ENCODE measurements around the gene AKR7A3.

AKR7A3 gene

DNA sequence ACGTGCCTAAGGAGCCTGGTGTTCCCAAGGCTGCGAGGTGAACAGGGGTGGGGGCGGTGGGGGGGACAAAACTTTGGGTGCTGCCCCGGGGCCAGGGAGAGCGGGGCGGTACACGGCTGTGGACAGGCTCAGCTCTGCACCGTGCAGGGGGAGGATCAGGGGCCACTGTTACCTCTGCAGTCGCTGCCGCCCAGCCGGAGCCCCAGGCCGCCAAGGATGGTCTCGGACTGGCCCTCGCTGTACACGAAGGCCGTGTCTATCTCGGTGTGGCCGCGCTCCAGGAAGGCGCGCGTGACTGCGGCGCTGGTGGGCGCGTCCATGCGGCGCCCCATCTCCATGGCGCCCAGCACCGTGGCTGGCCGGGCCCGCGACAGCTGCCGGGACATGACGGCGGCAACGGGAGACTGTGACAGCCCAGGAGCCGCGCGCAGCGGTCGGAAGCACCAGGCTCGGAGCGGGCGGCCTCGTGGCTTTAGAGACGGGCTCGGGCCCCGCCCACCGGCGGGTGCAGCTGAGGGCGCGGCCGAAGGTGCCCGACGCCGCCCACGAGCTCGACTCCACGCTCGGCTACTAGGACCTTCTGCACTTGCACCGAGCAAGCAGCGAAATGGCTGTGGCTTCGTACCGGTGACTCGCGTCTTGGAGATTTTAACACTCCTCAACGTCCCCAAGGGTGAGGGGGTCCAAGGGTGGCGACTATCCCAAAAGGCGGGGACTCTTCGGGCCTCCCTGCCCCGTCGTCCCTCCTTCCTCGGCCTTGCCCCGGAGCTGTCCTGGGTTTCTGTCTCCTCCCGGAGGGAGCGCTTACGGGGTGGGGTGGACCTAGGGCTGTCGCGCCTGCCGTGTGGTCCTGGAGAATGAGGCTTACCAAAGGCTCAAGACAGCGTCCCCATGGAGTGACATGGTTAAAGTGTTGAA lies at the start of gene AKR7A3:
AKR7A3 (minus strand) TSS at position 447 of the 918 bp plus-strand sequence; CDS start at position 386, 61 bp downstream.
- DNase-seq (ENCODE audit: low spot score) = peak; percentile 58

DNA sequence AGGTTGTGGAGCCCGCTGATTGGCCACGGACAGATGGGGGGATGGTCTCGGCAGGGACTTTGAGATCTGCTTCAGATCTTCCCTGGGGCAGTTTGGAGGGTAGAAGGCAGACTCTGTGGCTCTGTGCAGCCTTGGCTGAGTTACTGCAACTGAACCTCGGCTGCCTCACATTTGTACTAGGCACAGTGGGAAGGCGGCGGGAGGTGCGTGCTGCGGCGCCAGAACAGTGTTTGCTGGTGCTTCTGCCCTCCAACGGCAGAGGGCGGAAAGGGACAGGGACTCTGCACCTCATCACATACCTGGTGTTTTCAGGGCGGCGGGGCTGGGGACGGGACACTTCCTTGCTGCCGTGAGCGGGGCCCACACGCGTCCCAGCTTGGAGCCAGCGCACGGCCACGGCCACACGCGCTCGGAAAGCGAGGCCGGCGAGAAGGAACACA lies 49.8 kb upstream of the AKR7A3 start:
- no peak for DNase-seq (ENCODE audit: low spot score)

DNA sequence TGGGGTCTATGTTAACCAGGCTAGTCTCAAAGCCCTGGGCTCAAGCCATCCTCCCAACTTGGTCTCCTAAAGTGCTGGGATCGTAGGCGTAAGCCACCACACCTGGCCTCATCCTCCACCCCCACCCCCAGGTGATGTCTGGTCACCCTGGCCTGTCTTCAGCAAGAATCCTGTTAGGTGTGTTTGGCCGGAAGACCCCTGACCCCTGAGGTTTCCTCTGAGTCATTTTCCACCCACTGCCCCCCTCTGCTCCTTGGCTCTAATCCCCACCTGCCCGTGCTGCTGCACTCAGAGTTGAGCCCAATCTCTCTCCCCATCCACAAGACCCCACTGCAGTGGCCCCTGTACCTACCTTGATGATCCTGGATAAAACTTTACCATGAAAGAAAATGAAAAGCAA lies 48.7 kb upstream of the AKR7A3 start:
- no peak for DNase-seq (ENCODE audit: low spot score)

DNA sequence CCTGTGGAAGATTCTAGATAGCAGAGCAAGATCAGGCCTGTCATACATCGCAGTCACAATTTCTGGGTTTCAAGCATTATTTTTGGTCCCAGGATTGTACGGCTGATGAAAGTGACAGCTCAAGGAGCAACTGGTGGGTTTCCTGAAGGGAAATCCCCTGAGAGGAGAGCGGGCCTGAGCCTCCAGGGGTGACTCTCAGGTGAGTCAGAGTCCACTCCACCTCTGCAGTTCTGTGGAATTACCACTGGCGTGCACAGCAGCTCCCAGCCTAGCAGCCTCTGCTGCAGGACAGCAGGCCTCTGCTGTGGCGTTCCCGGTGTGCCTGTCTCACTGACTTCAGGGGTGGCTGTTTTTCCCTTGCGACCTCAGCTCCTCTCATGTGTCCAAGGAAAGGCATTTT lies 48.0 kb upstream of the AKR7A3 start:
- DNase-seq (ENCODE audit: low spot score) = peak; percentile 10

DNA sequence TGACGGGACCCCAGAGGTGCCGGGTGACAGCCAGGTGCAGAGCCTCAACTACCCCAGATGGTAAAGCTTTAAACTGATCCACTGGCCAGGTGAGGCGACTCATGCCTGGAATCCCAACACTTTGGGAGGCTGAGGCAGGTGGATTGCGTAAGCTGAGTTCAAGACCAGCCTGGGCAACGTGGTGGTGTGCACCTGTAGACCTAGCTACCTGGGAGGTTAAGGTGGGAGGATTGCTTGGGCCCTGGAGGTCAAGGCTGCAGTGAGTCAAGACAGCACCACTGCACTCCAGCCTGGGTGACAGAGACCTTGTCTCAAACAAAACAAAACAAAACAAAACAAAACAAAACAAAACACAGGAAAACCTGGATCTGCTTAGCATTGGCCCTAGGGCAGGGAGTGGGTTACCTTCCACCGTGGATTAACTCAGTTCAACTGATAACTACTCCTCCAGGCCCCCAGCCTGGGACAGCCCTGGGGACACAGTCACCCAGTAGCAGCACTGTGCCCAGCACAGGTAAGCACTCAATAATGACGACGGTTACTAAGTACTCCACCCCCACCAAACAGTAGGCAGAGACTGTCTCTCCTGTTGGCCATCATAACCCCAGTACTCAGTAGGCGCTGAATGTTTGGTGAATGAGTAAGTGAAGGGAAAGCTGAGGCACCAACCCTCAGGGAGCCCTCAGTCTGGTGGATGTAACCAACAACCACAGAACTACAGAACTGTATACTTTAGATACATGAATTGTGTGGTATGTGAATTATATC lies 45.2 kb upstream of the AKR7A3 start:
- no peak for DNase-seq (ENCODE audit: low spot score)

DNA sequence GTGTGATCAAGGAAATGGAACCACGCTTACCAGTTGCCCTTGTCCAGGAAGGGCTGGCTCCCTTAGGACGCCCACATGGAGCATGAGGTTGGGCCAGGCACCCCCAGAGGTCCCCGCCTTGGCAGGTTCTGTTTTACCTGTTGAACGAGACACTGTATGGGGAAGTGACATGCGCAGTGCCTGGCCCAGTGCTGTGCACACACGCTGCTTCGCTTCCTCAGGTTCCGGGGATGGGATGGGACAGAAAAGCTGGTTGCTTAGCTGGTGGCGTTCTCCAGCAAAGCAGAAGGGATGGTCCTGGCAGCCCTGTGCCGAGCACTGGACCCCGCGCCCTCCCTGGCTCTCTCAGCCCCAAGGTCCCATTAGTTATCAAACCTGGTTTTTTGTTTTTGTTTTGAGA lies 44.3 kb upstream of the AKR7A3 start:
- no peak for DNase-seq (ENCODE audit: low spot score)

DNA sequence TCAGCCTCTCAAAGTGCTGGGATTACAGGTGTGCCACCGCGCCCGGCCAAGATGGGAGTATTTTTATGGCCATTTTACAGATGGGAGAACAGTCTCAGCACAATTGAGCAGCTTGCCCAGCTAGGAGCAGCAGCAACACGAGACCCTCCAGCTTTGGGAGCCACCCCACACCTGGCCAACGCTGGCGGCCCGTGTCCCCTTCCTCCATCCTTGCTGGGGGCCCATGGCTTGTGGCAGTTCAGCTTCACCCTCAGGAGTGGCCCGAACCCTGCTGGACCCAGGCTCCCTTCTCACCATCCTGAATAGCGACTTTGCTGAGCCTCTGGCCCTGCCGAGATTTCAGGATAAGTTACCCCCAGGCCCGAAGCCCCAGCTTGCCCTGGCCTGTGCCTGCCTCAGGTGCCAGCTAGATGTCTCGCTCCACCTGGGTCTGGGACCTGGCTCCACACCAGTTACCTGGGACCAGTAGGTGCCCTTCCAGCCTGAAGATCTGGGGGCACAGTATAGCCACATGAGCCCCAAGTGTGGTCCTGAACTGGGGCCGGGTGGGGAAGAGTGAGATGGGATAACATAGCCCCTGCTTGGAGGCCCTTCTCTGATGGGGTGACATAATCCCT lies 42.8 kb upstream of the AKR7A3 start:
- DNase-seq (ENCODE audit: low spot score) = no peak

DNA sequence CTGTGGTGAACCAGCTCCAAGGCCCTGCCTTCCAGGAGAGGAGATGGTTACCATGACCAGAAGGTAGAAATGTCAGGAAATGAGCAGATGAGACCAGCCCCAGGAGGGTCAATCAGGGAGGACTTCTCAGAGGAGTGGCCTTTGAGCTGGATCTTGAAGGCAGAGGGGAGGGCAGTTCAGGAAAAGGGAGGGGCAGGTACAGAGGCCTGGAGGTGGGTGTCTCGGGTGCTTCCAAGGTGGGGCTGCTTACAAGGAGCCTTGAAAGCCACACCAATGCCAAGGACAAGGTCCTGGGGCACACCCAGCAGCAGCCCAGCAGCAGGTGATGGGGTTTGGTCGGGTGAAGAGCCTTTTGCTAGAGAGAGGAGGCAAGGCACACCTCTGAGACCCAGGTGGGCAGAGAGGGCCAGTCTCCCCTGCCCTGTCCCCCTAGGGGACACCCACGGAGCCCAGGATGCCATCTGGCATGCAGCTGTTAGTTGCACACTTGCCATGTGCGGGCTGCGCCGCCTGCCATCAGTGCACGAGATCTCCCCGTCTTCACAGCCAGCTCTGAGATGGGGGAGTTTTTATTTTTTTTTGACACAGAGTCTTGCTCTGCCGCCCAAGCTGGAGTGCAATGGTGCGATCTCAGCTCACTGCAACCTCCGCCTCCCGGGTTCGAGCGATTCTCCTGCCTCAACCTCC lies 42.0 kb upstream of the AKR7A3 start:
- DNase-seq (ENCODE audit: low spot score) = no peak

DNA sequence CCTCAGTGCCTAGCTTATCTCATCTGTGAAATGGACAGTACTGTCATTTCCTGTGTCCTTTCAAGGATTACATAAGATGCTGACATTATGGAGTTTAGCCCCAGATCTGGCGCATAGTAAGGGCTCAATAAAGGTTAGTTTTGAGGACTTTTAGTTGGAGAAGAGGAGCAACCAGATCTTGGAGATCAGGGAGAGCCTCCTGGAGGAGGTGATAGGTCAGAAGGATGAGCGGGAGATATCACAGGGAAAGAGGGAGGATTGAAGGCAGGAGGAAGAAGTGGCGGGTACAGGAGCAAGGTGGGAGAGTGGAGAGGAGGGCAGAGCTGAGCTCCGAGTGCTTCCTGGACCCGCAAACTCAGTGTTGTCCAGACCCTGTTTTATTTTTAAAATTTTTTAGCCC lies 41.0 kb upstream of the AKR7A3 start:
- no peak for DNase-seq (ENCODE audit: low spot score)

DNA sequence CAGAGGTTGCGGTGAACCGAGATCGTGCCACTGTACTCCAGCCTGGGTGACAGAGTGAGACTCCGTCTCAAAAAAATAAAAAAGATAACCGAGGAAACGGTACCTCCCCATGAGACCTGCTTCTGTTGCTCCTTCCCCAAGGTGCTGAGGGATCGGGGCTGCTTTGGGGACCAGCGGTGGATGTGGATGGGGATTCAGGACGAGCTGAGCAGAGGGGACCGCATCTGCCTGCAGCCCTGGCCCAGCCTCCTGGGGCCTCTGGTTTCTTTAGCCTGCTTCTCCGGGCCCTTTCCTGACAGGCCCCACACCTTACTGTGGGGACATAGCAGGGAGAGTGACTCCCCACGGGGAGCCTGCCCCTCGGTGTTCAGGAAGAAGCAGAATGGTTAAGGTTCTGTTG lies 40.6 kb upstream of the AKR7A3 start:
- DNase-seq (ENCODE audit: low spot score) = no peak

DNA sequence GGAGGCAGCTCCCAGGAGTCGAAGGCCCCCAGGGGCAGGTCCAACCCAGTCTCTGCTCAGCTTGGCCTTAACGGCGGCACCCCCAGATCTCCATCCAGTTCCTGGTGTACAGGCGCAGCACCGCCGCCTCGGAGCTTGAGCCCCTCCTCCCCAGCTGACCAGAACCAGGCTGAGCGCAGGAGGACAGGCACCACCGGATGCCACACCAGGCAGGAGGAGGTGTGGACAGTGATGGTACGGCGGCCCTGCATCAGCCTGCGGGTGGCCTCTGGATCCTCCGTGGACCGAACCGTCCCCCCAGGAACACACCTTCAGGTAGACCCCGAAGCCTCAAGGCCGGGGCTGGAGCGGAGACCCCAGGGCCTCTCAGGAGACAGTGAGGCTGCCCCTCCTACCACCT lies 39.9 kb upstream of the AKR7A3 start:
- DNase-seq (ENCODE audit: low spot score) = no peak

DNA sequence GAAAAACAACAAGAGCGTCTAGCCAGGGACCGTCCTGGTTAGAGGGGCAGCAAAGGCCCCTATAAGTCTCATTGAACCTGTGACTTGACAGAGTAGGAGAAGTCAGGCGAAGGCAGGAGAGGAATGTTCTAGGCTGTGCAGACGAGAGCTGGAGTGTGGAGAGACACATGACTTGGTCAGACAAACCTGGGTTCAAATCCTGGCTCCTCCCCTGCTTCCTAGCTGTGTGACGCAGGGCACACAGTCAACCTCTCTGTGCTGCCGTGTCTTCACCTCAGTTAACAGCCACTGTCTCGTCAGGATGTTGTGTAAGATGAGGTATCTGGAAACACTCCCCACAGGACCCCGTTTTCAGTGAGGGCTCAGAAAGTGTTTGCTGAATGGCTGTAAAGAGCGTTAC lies 39.2 kb upstream of the AKR7A3 start:
- DNase-seq (ENCODE audit: low spot score) = no peak

DNA sequence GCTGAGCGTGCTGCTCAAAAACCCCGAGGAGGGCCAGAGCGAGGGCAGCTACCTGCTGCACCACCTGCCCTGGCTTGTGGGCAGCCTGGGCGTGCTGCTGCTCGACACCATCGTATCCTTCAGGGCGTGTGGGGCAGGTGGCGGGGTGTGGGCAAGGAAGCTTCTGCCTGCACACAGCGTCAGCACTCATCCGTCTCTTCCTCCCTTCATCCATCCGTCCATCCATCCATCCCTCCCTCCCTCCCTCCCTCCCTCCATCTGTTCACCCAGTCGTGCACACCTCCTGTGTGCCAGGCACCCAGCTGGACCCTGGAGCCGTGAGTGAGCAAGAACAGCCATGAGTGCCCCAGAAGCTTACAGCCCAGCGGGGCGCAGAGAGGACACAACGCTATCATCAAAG lies 38.7 kb upstream of the AKR7A3 start:
- DNase-seq (ENCODE audit: low spot score) = no peak

DNA sequence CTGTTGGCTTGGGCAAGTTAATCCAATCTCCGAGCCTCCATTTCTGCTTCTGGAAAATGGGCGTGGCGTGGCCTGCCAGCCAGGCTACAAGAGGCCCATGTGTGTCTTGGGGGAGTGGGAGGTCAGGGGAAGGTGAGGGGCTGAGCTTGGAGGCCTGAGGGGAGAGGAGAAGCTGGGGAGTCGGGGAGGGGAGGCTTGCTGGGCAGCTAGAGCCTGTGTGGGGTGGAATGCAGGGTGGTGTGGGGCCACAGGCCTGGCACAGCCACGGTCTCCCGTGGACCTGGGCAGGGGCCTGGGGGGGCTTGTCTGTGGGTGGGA lies 38.1 kb upstream of the AKR7A3 start:
- no peak for DNase-seq (ENCODE audit: low spot score)

DNA sequence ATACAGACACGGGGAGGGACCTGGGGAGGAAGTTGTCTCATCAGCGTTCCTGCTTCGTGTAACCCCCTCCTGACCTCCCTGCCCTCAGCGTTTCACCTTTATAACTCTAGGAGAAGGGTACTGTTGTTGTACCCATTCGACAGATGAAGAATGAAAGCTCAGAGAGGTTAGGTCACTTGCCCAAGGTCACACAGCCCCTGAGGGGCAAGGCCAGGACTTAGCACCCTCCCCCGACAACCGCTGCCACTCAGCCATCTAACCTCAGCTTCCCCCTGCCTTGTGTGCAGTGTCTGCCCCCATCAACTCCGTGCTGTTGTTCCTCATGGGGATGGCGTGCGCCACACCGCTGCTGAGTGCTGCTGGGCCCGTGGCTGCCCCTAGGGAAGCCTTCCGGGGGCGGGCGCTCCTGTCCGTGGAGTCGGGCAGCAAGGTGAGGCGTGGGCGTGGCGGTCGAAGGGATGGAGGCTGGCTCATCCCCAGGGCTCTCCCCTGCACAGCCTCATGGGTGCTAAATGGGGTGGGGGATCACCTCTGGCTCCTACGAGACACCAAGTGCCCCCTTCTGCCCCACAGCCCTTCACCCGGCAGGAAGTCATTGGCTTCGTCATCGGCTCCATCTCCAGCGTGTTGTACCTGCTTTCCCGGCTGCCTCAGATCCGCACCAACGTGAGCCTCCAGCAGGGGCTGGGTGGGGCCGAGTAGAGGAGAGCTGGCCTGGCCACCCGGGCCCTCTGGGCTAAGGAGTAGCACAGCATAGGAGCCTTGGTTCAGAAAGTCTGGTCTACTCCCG lies 37.6 kb upstream of the AKR7A3 start:
- no peak for DNase-seq (ENCODE audit: low spot score)

DNA sequence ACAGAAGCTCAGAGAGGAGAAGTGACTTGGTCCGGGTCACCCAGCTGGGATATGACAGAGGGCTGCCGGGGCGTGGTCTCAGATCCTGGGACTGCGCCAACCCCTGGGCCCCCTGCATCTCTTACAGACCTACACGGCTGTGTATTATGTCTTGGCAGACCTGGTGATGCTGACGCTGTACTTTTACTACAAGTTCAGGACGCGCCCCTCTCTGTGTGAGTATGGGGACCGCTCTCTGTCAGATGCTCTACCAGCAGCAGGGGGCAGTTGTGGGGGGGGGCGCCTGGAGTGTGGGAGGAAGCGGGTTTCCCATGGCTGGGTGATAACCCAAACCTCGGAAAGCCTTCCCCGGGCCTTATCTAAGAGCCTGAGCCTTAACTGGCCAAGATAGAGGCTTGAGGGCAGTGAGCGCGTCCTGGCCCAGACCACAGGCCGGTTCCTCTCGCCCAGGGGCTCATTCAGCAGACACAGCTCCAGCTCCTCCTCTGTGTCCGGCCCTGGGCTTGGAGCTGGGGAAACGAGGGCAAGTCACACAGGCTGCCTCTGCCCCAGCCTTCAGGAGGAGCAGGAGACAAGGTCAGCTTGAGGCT lies 36.9 kb upstream of the AKR7A3 start:
- no peak for DNase-seq (ENCODE audit: low spot score)

DNA sequence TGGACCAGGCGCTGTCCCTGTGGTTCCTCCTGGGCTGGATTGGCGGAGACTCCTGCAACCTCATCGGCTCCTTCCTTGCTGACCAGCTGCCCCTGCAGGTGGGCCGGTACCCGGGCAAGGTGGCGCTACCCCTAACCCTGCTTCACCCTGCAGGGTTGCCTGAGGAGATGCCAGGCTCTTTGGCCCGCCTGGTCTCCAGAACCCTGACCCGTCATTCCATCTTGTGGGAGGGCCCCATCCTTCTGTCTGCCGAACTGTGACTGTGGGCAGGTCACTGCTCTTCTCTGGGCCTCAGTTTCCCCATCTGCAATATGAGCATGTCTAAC lies 36.1 kb upstream of the AKR7A3 start:
- DNase-seq (ENCODE audit: low spot score) = no peak

DNA sequence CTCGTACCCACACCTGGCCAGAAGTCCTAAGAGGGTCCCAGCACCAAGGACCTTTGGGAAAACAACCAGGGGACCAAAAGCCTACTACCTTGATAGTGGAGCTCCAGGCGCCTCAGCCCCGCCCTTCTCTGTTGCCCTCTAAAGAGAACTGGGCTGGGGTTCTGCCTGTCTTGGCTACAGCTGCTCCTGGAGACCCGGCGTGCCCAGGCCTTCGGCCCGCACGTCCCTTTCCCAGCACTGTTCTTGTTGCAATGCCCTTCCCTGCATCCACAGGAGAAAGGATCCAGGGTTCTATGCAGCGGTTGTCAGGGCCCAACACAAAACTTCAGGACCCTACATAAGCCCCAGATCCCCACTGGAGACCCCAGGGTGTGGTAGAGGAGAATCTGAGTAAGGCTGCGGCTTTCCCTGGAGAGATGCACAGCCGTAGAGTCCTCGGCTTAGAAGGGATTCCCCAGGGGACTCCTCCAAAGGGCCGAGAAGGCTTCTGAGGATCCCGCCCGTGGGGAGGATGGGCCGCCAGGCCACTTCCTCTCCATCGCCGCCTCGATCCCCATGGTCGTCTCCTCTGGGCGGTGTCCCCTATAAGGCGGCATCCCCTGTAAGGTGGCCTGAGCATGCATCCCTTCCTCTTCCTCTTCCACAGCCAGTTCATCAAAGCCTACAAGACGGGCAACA lies 35.6 kb upstream of the AKR7A3 start:
- no peak for DNase-seq (ENCODE audit: low spot score)

DNA sequence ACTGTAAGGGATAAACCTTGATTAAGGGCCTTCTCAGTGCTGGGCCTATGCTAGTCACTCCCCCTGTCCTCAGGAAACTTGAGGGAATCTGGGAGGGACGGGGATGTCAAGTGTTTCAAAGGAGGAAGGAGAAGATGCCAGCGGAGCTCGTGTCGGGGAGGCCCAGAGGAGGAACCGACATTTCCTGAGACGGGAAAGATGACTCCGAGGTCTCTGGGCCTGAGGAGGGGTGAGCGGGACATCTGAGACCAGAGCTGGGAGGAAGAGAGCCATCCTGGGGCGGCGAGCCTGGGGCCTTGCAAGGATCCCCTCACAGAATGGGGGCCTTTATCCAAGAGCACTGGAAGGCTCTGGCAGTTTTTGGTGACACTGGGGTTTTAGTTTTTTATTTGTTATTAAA lies 33.9 kb upstream of the AKR7A3 start:
- no peak for DNase-seq (ENCODE audit: low spot score)

DNA sequence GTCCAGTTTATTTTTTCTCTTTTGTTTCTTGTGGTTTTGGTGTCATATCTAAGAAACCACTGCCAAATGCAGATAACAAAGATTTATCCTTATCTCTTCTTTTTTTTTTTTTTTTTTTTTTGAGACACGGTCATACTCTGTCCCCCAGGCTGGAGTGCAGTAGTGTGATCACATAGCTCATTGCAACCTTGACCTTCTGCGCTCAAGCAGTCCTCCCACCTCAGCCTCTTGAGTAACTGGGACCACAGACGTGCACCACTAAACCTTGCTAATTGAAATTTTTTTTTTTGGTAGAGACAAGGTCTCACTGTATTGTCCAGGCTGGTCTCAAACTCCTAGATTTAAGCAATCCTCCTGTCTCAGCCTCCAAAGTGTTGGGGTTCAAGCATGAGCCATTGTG lies 32.5 kb upstream of the AKR7A3 start:
- no peak for DNase-seq (ENCODE audit: low spot score)

DNA sequence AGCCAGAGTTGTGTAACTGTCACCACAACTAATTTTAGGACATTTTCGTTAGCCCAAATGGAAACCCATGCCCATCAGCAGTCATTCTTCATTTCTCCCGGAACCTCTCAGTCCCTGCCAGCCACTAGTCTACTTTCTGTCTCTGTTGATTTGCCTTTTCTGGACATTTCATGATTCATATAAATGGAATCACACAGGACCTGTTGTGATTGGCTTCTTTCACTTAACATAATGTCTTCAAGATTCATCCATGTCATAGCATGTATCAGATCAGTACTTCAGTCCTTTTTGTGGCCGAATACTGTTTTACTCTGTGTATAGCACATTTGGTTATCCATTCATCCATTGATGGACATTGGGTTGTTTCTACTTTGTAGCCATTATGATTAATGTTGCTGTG lies 30.6 kb upstream of the AKR7A3 start:
- DNase-seq (ENCODE audit: low spot score) = no peak
